OCI-LY1 (cell line): Measurements from ENCODE around the gene COL16A1.

Experiments
- H2AFZ ChIP-seq: fragments of 200-600 bp; sonication (generic), shearing (Covaris generic); 2 replicates; pipeline ENCODE4 v1.6.0; 2014; ENCODE audit warnings: antibody characterized with exemption, mild to moderate bottlenecking, low read length
- H3F3A ChIP-seq: fragments of 200-600 bp; sonication (generic), shearing (Covaris generic); 2 replicates; pipeline ENCODE4 v1.6.0; 2014; ENCODE audit warnings: mild to moderate bottlenecking, antibody characterized with exemption, low read length, moderate library complexity; ENCODE audit not compliant: insufficient read depth
- H3K27ac ChIP-seq: fragments of 200-600 bp; sonication (generic); 2 replicates; pipeline ENCODE4 v1.5.1; 2014; ENCODE audit warnings: low read length, mixed run types, mild to moderate bottlenecking, low read depth; ENCODE audit not compliant: poor library complexity, severe bottlenecking
- H3K27me3 ChIP-seq: fragments of 200-600 bp; sonication (generic); 2 replicates; pipeline ENCODE4 v1.6.0; 2014; ENCODE audit warnings: antibody characterized with exemption, mild to moderate bottlenecking, low read length, moderate library complexity; ENCODE audit not compliant: insufficient read depth
- H3K36me3 ChIP-seq: fragments of 200-600 bp; sonication (generic); 2 replicates; pipeline ENCODE4 v1.6.1; 2014; ENCODE audit warnings: mild to moderate bottlenecking, antibody characterized with exemption, low read length, moderate library complexity, mixed read lengths; ENCODE audit not compliant: insufficient read depth
- H3K4me1 ChIP-seq: fragments of 200-600 bp; sonication (generic); 2 replicates; pipeline ENCODE4 v1.5.1; 2014; ENCODE audit warnings: mild to moderate bottlenecking, low read length, moderate library complexity; ENCODE audit not compliant: insufficient read depth, severe bottlenecking
- H3K4me2 ChIP-seq: fragments of 200-600 bp; sonication (generic), shearing (Covaris generic); 2 replicates; pipeline ENCODE4 v1.6.1; 2014; ENCODE audit warnings: low read length
- H3K4me3 ChIP-seq: fragments of 200-600 bp; sonication (generic); 2 replicates; pipeline ENCODE4 v1.5.1; 2014; ENCODE audit warnings: low read length, low read depth, mild to moderate bottlenecking, mixed read lengths; ENCODE audit not compliant: poor library complexity, severe bottlenecking
- H3K79me2 ChIP-seq: fragments of 200-600 bp; shearing (Covaris generic); 2 replicates; pipeline ENCODE4 v1.6.1; 2016; ENCODE audit warnings: mixed run types, low read length, mixed read lengths; ENCODE audit not compliant: insufficient read depth
- H3K9ac ChIP-seq: fragments of 200-600 bp; sonication (generic), shearing (Covaris generic); 2 replicates; pipeline ENCODE4 v1.6.1; 2014; ENCODE audit warnings: mild to moderate bottlenecking, low read length, mixed read lengths
- H3K9me2 ChIP-seq: fragments of 200-600 bp; sonication (generic), shearing (Covaris generic); 2 replicates; pipeline ENCODE4 v1.6.1; 2014; ENCODE audit warnings: low read depth, mild to moderate bottlenecking, low read length, mixed read lengths
- H3K9me3 ChIP-seq: fragments of 200-600 bp; shearing (Covaris generic); 2 replicates; pipeline ENCODE4 v1.6.1; 2014; ENCODE audit warnings: low read length, mixed read lengths
- H4K20me1 ChIP-seq: fragments of 200-600 bp; sonication (generic), shearing (Covaris generic); 2 replicates; pipeline ENCODE4 v1.6.0; 2016; ENCODE audit warnings: mild to moderate bottlenecking, low read length; ENCODE audit not compliant: insufficient read depth
- EZH2 ChIP-seq: fragments of 200-600 bp; sonication (generic), shearing (Covaris generic); IDR thresholded peaks from 2 replicates; pipeline ENCODE4 v1.8.0; 2017; ENCODE audit warnings: borderline replicate concordance, mixed run types, mild to moderate bottlenecking, antibody characterized with exemption, low read length, moderate library complexity, mixed read lengths
- TF ChIP-seq, protein P1 (sequence below): fragments of 200-600 bp; sonication (generic), shearing (Covaris generic); IDR thresholded peaks from 2 replicates; pipeline ENCODE4 v1.5.1; 2017; ENCODE audit warnings: mild to moderate bottlenecking, antibody characterized with exemption, low read length, moderate library complexity, mixed read lengths

The COL16A1 gene

GRCh38 chr1:31745946-31746670, 42.3 kb upstream of the COL16A1 start:
- H2AFZ ChIP-seq = no peak overlapping the region
- H3K9me2 ChIP-seq = no peaks in the 10 kb centered on the region
- H3K79me2 ChIP-seq = no peaks in the 10 kb centered on the region
- H3K9me3 ChIP-seq = no peaks in the 10 kb centered on the region
- no peaks in the 10 kb centered on the region for H3F3A ChIP-seq
- H3K27ac ChIP-seq = no peak overlapping the region
- H3K9ac ChIP-seq = no peak overlapping the region
- H3K4me3 ChIP-seq = no peak overlapping the region
- peaks cover 6% of the 10 kb centered on the region; the same call in 1 of the 2 replicates for H3K27me3 ChIP-seq
- no peak for TF ChIP-seq EZH2
- TF ChIP-seq, protein P1, sequence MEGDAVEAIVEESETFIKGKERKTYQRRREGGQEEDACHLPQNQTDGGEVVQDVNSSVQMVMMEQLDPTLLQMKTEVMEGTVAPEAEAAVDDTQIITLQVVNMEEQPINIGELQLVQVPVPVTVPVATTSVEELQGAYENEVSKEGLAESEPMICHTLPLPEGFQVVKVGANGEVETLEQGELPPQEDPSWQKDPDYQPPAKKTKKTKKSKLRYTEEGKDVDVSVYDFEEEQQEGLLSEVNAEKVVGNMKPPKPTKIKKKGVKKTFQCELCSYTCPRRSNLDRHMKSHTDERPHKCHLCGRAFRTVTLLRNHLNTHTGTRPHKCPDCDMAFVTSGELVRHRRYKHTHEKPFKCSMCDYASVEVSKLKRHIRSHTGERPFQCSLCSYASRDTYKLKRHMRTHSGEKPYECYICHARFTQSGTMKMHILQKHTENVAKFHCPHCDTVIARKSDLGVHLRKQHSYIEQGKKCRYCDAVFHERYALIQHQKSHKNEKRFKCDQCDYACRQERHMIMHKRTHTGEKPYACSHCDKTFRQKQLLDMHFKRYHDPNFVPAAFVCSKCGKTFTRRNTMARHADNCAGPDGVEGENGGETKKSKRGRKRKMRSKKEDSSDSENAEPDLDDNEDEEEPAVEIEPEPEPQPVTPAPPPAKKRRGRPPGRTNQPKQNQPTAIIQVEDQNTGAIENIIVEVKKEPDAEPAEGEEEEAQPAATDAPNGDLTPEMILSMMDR = no peak
- no peaks in the 10 kb centered on the region for H3K36me3 ChIP-seq
- H3K4me2 ChIP-seq = no peak overlapping the region
- H4K20me1 ChIP-seq = no peaks in the 10 kb centered on the region
- H3K4me1 ChIP-seq = peaks cover 19% of the 10 kb centered on the region

DNA sequence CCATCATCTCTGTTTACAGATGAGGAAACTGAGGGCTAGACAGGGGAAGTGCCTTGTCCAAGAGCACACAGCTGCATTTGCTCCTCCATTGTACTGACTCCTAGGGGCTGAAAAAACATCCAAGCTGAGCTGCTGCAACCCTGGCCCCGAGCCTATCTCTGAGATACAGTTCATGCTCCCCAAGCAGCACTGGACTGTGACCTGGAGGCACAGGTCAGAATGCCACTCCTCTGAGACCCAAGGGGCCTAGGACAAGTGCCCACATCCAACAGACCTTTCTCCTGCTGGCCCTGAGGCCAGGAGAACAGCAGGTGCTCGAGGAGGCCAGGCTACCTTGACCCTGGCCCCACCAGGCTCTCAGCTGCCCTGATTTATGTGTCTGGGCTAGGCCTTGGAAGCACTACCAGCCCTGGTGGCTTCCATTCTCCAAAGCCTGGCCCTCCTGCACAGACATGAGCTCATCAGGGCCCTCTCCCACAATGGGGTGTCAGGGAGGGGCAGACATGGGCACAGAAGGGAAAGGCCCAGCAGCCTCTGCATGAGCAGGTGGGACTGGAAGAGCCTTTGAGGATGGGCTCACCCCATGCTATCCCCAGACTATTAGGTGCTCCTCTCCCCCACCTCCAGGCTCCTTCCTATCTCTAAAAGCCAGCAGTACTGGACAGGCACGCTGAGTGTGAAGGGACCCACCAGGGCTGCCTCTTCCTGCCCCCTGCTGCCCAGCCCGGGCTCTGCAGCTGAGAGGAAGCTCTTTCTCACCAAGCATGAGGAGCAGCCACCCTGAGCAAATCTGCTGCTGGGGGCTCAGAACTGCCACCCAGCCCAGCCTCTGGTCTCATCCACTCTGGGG, 41.5 kb upstream of the COL16A1 start:
- H3F3A ChIP-seq = no peaks in the 10 kb centered on the region
- H3K9me2 ChIP-seq = no peaks in the 10 kb centered on the region
- H3K4me3 ChIP-seq = no peak overlapping the region
- H3K36me3 ChIP-seq = no peaks in the 10 kb centered on the region
- H3K27ac ChIP-seq = peak overlapping the region; percentile 49
- H4K20me1 ChIP-seq = no peaks in the 10 kb centered on the region
- no peak overlapping the region for H3K9ac ChIP-seq
- H3K9me3 ChIP-seq = no peaks in the 10 kb centered on the region
- H3K27me3 ChIP-seq = peaks cover 3% of the 10 kb centered on the region; the same call in 1 of the 2 replicates
- TF ChIP-seq, protein P1 = peak; percentile 67
- no peak for TF ChIP-seq EZH2
- peak overlapping the region; percentile 39; the same call in 1 of the 2 replicates for H3K4me2 ChIP-seq
- H3K4me1 ChIP-seq = peaks cover 19% of the 10 kb centered on the region
- H2AFZ ChIP-seq = no peak overlapping the region
- no peaks in the 10 kb centered on the region for H3K79me2 ChIP-seq

- peak overlapping the region; percentile 49 for H3K27ac ChIP-seq
- H4K20me1 ChIP-seq = no peaks in the 10 kb centered on the region
- no peaks in the 10 kb centered on the region for H3K79me2 ChIP-seq
- peak overlapping the region; percentile 39 for H3K4me2 ChIP-seq
- no peak overlapping the region for H3K9ac ChIP-seq
- no peak overlapping the region for H2AFZ ChIP-seq
- peaks cover 22% of the 10 kb centered on the region for H3K4me1 ChIP-seq
- no peaks in the 10 kb centered on the region for H3F3A ChIP-seq
- no peaks in the 10 kb centered on the region for H3K9me2 ChIP-seq
- TF ChIP-seq, protein P1 = no peak
- no peak for TF ChIP-seq EZH2
- no peak overlapping the region for H3K4me3 ChIP-seq
- H3K36me3 ChIP-seq = no peaks in the 10 kb centered on the region
- H3K27me3 ChIP-seq = no peaks in the 10 kb centered on the region
- no peaks in the 10 kb centered on the region for H3K9me3 ChIP-seq
Observed at GRCh38 chr1:31744165-31744888, 40.5 kb upstream of the COL16A1 start.
